GM12875 (cell line): ENCODE measurements around the gene CLDN9.

ENCODE experiments used
- H3K4me3 ChIP-seq: one replicate; pipeline ENCODE4 v1.5.1; 2011; ENCODE audit warnings: low read depth, low read length, control low read depth
- CTCF ChIP-seq: IDR thresholded peaks from 2 replicates; pipeline ENCODE4 v1.5.1; 2011; ENCODE audit warnings: low read depth, mild to moderate bottlenecking, control low read depth, inconsistent platforms, low read length, moderate library complexity, borderline replicate concordance; ENCODE audit not compliant: insufficient read depth

CLDN9 gene

GRCh38 chr16:3036726-3037315 lies 24.1 kb downstream of the CLDN9 start, which contains the start of gene BICDL2:
Gene BICDL2 (minus strand): TSS chr16:3036944. CDS start chr16:3035496, 1,448 bp downstream.
- no peak for TF ChIP-seq CTCF
- H3K4me3 ChIP-seq = no peak within 1 kb of the TSS

GRCh38 chr16:3038256-3038655 lies 25.5 kb downstream of the CLDN9 start:
- TF ChIP-seq CTCF = no peak

GRCh38 chr16:3038896-3039295 lies 26.2 kb downstream of the CLDN9 start:
- no peak for TF ChIP-seq CTCF
- no peak overlapping the region for H3K4me3 ChIP-seq

More at GRCh38 chr16:3038256-3038655, 25.5 kb downstream of the CLDN9 start:
- no peak overlapping the region for H3K4me3 ChIP-seq

DNA sequence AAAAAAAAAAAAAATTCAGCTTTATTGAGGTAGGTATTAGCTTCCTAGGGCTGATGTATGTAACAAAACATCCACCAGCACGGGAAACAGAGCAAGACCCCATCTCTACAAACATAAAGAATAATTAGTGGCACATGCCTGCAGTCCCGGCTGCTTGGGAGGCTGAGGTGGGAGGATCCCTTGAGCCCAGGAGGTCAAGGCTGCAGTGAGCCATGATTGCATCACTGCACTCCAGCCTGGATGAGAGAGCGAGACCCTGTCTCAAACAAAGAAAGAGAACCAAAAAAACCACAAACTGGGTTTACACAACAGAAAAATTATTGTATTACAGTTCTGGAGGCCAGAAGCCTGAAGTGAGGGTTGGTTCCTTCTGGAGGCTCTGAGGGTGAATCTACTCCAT lies 29.7 kb downstream of the CLDN9 start:
- TF ChIP-seq CTCF = no peak
- no peak overlapping the region for H3K4me3 ChIP-seq

DNA sequence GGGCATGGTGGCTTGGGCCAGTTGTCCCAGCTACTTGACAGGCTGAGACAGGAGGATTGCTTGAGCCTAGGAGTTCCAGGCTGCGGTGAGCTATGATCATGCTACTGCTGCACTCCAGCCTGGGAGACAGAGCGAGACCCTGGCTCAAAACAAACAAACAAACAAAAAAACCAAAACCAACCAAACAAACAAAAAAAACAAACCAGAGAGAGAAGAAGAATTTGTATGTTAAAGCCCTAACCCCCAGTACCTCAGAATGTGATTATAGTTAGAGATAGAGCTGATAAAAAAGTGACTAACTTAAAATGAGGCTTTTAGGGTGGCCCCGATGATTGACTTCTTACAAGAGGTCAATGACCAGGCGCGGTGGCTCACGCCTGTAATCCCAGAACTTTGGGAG lies 32.0 kb downstream of the CLDN9 start:
- no peak for TF ChIP-seq CTCF
- no peak overlapping the region for H3K4me3 ChIP-seq

DNA sequence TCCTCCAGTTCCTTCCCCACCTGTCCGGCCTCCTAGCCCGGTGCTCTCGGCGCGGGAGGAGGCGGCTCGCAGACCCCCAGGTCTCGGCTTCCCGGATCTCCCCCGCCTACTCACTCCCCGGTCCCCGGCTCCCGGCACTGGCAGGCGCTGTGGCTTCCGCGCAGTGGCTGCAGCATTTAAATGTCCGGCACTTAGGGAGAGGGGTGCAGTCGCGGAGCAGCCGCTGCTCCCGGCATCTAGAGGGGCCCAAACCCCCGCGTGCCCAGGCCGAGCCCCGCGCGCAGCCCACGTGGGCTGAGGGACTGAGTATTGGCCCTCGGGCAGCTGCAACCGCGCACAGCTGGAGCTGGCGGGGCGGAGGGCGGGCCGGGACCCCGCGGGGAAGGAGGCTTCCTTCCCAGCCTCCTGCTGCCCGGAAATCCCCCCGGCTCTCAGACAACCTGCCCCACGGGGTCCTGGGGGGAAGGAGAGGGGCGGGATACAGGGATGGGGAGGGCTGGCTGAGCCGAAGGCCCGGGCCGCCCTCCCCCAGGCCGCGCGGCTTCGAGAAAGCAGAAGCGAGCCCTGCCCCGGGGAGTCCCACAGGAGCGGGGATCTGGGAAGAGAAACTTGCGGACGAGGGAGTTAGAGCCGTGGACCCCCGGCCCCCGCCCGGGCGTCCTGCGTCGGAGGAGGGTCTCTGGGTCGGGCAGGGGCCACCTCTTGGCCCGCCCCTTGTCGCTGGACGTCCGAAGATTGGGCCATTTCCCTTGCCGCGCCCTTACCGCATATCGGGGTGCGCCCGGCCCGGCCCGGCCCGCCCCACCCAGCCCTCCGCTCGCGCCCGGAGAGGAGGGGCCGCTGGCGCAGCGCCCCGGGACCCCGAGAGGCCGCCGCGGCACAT lies 33.3 kb downstream of the CLDN9 start, which contains the start of gene MMP25:
TSS of gene MMP25 (plus strand) at position 804 of the 883 bp plus-strand sequence. CDS start 357 bp downstream, outside the sequence.
- TF ChIP-seq CTCF = no peak
- H3K4me3 ChIP-seq = peak within 1 kb of the TSS; percentile 60
